GM10847 (cell line): Measurements from ENCODE around the gene MYOF.

ENCODE experiments used
- POLR2A ChIP-seq: IDR thresholded peaks from 2 replicates; pipeline ENCODE4 v1.6.1; 2011; ENCODE audit not compliant: insufficient read length; ENCODE audit errors: extremely low read depth

MYOF gene

DNA sequence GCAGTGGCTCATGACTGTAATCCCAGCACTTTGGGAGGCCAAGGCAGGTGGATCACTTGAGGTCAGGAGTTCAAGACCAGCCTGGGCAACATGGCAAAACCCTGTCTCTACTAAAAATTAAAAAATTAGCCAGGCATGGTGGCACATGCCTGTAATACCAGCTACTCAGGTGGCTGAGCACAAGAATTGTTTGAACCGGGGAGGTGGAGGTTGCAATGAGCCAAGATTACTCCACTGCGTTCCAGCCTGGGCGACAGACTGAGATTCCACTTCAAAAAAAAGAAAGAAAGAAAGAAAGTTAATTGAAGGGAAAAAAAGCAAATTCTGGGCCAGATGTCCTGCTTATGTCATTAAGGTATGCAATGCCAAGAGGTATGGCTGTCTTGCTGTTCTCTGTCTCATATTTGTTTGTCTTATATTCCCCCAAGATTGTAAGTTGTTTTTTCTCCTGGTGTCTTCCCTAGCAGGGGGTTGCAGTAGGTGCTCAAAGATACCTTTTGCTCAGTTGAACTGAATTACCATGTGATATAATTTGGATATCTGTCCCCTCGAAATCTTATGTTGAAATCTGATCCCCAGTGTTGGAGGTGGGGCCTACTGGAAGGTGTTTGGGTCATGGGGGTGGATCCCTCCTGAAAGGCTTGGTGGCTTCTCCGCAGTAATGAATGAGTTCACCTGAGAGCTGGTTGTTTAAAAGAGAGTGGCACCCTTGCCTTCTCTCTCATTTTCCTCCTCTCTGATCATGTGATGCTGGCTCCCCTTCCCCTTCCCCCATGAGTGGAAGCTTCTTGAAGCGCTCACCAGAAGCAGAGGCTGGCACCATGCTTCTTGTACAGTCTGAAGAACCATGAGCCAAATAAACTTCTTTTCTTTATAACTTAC lies 60.9 kb downstream of the MYOF start:
- TF ChIP-seq POLR2A = no peak

DNA sequence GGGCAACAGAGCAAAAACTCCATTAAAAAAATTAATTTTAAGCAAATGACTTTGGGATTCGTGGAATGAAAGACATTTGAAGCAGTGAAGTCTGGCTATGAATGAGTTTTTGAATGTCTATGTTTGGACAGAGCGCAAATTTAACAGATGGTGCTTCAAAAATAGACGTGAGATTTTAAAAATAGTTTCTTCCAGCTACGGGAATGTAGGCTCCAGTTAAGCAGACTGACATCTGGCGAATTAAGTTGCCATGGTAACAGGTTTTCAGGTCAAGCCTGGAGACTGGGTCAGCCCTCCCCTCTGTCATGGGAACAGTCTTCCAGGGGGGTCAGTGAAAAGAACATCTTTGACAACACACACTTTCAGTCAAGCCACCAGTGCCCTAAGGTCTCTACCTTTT lies 62.0 kb downstream of the MYOF start:
- no peak for TF ChIP-seq POLR2A

DNA sequence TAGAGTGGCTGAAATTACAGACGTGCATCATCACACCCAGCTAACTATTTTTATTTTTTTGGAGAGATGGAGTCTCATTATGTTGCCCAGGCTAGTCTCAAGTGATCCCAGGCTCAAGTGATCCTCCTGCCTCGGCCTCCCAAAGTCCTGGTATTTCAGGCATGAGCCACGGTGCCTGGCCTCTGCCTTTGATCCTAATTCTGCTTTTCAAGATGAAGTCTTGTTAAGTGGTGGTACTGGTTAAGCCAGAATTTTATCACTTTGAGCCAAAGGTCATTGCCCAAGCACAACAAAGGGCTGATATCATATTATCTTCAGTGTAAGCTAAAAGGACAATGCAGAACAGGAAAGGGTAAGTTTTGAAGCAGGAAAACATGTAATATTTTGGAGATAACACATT lies 64.2 kb downstream of the MYOF start:
- no peak for TF ChIP-seq POLR2A

DNA sequence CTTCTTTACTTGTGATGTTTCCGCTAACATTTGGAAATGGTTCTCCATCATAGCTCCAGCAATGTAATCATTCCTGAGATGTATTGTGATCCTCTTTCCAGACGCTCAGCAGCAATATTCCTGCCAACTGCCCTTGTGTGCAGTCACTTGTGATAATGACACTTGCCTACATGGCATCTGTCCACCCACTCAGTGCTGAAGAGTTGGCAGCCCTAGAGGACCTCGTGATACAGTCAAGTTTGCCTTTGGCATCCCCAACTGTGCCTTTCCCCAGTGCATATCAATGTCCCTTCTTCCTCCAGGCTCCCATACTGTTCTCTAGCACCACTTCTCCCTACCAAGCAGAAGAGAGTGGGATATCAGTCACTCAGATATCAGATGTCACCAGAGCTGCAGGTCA lies 64.9 kb downstream of the MYOF start:
- TF ChIP-seq POLR2A = no peak

DNA sequence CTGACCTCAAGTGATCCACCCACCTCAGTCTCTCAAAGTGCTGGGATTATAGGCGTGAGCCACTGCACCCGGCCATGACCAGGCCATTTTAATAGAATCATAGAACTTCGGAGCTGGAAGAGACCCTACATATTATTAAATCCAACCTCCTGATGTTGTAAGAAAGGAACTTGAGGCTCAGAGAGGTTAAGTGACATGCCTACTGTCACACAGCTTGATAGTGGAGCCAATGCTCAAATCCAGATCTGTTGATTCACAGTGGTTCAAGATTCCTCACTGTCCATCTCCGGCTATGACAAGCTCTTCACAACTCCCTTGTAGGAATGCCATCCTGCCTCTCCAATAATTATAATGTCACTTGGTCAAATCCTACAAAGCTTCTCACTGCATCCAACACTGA lies 65.3 kb downstream of the MYOF start:
- TF ChIP-seq POLR2A = no peak

DNA sequence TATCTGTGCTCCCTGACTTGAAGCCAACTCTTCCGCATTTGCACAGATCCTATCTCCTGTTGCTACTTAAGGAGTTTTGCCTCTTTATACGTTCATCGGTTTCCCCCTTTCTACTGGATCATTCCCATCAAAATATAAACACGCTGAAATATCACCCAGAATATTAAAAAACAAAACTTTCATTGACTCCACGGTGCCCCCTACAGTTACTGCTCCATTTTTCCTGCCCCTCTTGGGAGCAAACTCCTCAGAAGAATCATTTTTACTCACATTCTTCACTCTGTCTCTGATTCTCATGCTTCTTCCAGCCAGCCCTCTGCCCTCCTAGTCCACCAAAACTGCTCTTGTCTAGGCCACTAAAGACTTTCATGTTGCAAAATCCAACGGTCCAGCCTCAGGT lies 66.4 kb downstream of the MYOF start:
- TF ChIP-seq POLR2A = no peak

DNA sequence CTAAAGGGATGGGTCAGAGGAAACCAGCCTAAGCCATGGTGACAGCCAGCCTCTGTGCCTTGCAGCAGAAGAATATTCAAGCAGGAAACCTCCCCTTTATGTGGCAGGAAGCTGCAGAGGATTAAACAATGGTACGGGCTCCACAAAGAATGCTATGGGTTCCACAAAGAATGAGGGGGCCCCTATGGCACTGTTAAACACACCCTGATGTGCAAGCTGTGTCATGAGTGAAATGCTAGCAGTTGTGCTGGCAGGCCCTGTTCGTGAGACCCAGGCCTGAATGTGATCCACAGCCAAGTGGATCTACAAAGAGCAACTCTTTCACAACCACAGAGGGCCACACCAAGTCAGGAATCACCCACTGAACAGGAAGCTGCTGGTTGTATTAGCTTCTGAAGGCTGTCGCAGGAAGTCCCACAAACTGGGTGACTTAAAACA lies 68.9 kb downstream of the MYOF start:
- TF ChIP-seq POLR2A = no peak

DNA sequence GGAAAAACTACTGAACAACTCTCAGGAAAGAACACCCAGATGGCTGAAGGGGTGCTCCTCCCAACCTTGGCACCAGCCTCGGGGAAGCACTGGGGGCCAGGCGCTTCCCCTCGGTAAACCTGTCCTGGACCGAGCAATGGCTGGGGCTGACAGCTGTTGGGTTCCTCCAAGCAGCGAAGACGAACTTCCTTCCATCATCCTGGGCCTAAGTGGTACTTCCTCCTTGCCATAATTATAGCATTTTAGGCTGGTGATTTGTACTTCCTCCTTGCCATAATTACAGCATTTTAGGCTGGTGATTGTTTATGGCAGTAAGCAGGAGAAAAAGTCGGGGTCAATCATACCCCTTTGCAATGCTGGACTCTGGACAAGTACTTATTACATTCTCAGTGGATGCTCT lies 69.3 kb downstream of the MYOF start:
- TF ChIP-seq POLR2A = no peak

DNA sequence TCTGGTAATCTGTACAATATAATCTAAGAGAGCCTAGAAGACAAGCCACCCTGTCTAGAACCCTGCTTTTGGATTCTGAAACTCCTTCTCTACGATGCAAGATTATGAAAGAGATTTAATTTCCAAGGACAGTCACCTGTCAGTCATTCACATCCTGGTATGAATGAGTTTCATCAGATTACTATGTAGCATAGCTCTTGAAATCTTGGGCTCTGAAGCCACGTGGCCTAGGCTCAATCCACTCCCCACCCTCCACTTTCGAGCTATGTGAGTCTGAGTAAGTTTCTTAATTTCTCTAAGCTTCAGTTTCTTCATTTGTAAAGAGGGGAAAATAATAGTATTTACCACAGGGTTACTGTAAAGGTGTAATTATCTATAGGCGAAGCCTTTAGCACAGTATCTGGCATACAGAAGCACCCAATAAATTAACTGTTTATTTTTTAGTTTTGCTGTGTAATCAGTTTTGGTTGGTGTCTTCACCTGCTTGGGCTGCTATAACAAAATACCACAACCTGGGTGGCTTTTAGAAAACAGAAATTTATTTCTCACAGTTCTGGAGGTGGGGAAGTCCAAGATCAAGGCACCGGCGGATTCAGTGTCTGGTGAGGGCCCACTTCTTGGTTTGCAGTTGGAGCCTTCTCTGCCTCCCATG lies 71.3 kb downstream of the MYOF start:
- no peak for TF ChIP-seq POLR2A

DNA sequence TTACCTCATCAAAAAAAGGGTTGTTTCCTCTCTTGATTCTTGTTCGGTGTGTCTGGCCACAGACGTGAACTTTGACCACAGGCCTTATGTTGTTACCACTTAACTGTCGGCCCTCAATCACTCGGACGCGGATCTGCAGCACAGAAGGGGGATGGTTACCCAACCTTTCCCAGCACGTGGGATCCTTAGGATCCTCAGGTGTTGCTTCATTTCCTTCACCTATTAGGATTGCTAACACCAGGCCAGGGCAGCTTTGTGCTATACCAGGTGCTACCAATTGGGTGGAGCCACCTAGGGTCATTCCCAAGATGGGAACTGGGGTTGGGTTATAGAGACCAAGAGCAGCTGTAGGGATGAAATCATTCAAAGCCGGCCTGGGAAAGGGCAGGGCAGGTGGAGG lies 73.4 kb downstream of the MYOF start:
- no peak for TF ChIP-seq POLR2A

DNA sequence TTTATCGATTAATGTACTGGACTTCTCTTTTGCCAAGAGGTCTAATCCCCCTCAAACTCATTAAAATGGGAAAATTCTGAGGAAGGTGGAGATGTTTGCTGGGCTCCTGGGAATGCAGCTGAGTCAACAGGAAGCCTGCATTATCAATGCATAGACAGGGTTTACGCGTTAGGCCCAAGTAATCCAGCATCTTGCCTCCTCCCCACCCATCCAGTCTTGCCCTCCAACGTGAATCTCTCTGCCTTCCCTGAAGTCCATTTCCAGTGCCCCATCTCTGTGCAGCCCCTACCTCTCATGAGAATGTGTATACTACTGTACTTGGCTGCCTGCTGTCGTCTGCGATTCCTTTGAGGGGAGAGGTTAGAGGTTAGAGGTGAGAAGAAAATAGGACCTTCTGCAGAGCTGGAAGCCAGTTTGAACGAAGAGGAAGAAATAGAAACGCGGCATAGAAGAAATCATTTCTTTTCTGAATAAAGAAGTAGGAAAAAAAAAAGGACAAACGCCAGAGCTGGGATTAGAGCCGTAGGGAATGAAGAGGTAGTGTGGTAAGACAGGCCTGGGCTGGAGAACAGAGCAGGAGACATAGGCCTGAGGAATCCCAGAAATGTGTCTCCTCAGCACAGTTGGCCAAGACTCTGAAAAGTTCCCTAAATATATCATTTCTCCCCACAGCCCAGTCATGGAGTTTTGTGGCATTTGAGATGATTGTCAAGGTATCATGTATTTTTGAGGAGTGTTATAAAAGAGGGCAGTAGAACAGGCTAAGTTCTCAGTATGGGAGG lies 75.6 kb downstream of the MYOF start:
- TF ChIP-seq POLR2A = no peak

DNA sequence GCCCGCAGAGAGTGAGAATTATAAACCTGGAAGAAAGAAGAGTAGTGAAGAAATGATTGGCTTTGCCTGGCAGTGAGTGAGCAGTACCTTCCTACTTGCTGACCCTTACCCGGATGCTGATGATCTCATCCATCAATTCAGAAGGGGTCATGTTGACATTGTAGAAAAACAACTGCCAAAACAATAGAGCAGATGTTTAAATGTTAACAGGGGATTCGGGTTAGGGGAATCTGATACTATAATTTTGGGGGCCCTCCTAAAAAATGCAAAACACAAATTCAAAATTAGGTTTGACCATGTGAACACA lies 78.1 kb downstream of the MYOF start:
- no peak for TF ChIP-seq POLR2A

DNA sequence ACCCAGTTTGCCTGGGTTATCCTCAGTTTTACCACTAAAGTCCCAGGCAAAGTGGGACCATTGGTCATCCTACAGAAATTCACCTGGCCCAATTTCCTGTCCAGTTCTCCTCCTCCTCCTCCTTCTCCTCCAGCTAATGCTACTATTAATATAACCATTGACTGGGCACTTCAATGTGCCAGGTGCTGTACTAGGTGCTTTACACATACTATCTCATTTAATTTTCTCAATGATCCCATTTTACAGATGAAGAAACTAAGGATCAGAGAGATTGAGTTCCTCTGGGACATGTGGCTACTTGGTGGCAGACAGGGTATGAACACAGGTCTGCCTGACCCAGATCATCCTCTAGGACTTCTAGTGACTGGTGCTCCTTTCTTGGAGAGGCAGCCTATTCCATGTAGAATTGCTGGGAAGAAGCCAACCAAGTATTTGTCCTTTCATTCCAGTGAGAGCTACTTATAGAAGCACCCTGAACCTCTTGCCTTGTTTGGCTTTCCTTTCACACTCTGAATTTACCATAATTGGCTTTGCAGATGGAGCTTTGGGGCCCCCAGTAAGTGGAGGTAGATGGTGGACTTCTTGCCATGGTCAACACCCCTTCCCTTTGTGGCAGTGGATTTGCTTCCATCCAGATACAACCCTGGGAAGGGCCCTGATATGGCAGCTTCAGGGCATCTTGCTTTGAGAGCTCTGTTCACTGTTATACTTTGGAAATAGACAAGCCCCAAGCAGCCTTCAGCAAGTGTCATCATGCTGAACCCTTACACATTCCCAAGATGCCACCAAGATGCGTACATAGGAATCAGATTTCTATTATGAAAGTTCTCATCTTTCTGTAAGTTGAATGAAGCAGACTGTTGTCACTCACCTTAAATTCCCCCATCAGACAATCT lies 78.7 kb downstream of the MYOF start:
- no peak for TF ChIP-seq POLR2A

DNA sequence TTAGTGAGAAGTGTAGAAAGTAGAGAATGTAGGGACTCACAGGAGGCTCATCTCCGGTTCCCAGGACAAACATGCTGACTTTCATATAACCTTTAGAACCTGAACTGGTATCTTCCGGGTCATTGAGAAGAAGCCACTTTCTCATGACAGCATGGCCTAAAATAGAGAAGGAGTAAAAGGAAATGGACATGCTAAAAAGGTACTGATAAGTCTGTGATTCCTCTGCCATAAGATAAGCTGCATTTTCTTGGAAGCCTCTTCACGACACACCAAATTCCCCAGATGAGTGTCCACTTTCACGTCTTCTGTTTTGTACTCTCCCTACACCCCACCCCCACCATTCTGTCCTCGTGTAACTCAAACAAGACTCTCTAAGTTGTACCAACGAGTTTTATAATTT lies 79.9 kb downstream of the MYOF start:
- no peak for TF ChIP-seq POLR2A

DNA sequence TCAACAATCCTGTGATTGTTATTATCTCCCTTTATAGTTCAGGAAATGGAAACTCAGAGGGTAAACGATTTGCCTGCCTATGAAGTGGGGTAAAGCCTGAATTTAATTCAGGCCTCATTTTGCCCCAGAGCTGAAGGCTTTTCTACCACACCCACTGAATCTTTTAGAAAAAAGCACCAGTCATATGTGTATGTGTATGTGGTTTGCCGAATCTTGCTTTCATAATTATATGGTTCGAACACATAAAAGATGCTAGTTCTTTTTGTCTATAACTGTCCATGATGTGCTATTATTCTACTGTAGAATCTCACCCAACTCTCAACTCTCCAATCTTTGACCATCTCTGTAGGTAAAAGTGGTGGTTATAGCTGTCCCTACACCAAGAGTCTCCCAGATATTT lies 83.6 kb downstream of the MYOF start:
- TF ChIP-seq POLR2A = no peak
